GM23338 (cell line): ENCODE data around the gene TIGD7. TPM values are rescaled to one million over a fixed set of nuclear protein-coding genes. Genes with fewer than 3 reads are reported as not detected.

Source experiments
- ATAC-seq: fragments of 200-7000 bp; cut with Tn5 transposase; 3 replicates; pipeline ENCODE4 v1.9.1; 2020
- DNase-seq: peaks from one replicate; pipeline ENCODE4 v3.0.0-alpha.2; 2015; ENCODE audit warnings: low spot score
- H2AFZ ChIP-seq: fragments of 200-600 bp; sonication (generic); 2 replicates; pipeline ENCODE4 v1.8.0; 2016; ENCODE audit warnings: antibody characterized with exemption, mild to moderate bottlenecking, moderate library complexity
- H3F3A ChIP-seq: fragments of 200-600 bp; sonication (generic); replicated peaks from 2 replicates; pipeline ENCODE4 v1.8.0; 2017; ENCODE audit warnings: antibody characterized with exemption, mixed run types, low read depth
- H3K27ac ChIP-seq: fragments of 200-600 bp; sonication (generic); 2 replicates; pipeline ENCODE4 v1.6.1; 2016; ENCODE audit warnings: low read depth
- H3K27me3 ChIP-seq: fragments of 200-600 bp; sonication (generic); 2 replicates; pipeline ENCODE4 v1.8.0; 2016; ENCODE audit warnings: mild to moderate bottlenecking, mixed run types, moderate library complexity; ENCODE audit not compliant: insufficient read depth
- H3K36me3 ChIP-seq: fragments of 200-600 bp; sonication (generic); 2 replicates; pipeline ENCODE4 v1.8.0; 2016; ENCODE audit warnings: mild to moderate bottlenecking; ENCODE audit not compliant: insufficient read depth
- H3K4me1 ChIP-seq: fragments of 200-600 bp; sonication (generic); 2 replicates; pipeline ENCODE4 v1.8.0; 2016; ENCODE audit warnings: mild to moderate bottlenecking, moderate library complexity; ENCODE audit not compliant: insufficient read depth
- H3K4me2 ChIP-seq: fragments of 200-600 bp; sonication (generic); 2 replicates; pipeline ENCODE4 v1.7.1; 2017; ENCODE audit warnings: mixed run types
- H3K4me3 ChIP-seq: fragments of 200-600 bp; sonication (generic); 2 replicates; pipeline ENCODE4 v1.6.1; 2016; ENCODE audit warnings: mixed run types
- H3K79me2 ChIP-seq: fragments of 200-600 bp; sonication (generic); replicated peaks from 2 replicates; pipeline ENCODE4 v1.8.0; 2017; ENCODE audit warnings: mild to moderate bottlenecking; ENCODE audit not compliant: insufficient read depth
- H3K9me2 ChIP-seq: fragments of 200-600 bp; sonication (generic); 2 replicates; pipeline ENCODE4 v1.8.0; 2017; ENCODE audit not compliant: insufficient read depth
- H4K20me1 ChIP-seq: fragments of 200-600 bp; sonication (generic); replicated peaks from 2 replicates; pipeline ENCODE4 v1.8.0; 2017; ENCODE audit warnings: mild to moderate bottlenecking; ENCODE audit not compliant: insufficient read depth
- H3K27ac Mint-ChIP-seq: 2 replicates; pipeline ENCODE4 v1.8.0; 2020; ENCODE audit warnings: inconsistent platforms, mild to moderate bottlenecking, moderate library complexity, mixed read lengths
- H3K27me3 Mint-ChIP-seq: 3 replicates; pipeline ENCODE4 v1.8.0; 2022; ENCODE audit warnings: low read depth, mild to moderate bottlenecking, moderate library complexity, mixed read lengths, inconsistent platforms; ENCODE audit not compliant: insufficient read depth, poor library complexity
- H3K36me3 Mint-ChIP-seq: 3 replicates; pipeline ENCODE4 v1.8.0; 2021; ENCODE audit warnings: low read depth, mild to moderate bottlenecking, inconsistent platforms, moderate library complexity, mixed read lengths
- H3K4me1 Mint-ChIP-seq: 3 replicates; pipeline ENCODE4 v1.8.0; 2020; ENCODE audit warnings: mild to moderate bottlenecking, inconsistent platforms, mixed read lengths
- H3K4me3 Mint-ChIP-seq: 3 replicates; pipeline ENCODE4 v1.8.0; 2021; ENCODE audit warnings: moderate library complexity, mild to moderate bottlenecking, inconsistent platforms, mixed read lengths
- H3K9me3 Mint-ChIP-seq: 3 replicates; pipeline ENCODE4 v1.8.0; 2020; ENCODE audit warnings: moderate library complexity, mild to moderate bottlenecking, inconsistent platforms, mixed read lengths
- CREB1 ChIP-seq: fragments of 250-450 bp; sonication (Bioruptor Pico); IDR thresholded peaks from 2 replicates; pipeline ENCODE4 v1.5.0; 2020; ENCODE audit warnings: low read depth, mild to moderate bottlenecking, moderate library complexity
- ETS1 ChIP-seq: IDR thresholded peaks from 2 replicates; pipeline ENCODE4 v1.6.1; 2016; ENCODE audit warnings: antibody characterized with exemption
- EZH2phosphoT487 ChIP-seq: fragments of 200-600 bp; sonication (generic); IDR thresholded peaks from one replicate; pipeline ENCODE4 v1.8.1; 2018; ENCODE audit warnings: antibody characterized with exemption; ENCODE audit not compliant: unreplicated experiment
- NANOG ChIP-seq: IDR thresholded peaks from 2 replicates; pipeline ENCODE4 v1.6.1; 2016; ENCODE audit warnings: antibody characterized with exemption, borderline replicate concordance
- POLR2AphosphoS5 ChIP-seq: IDR thresholded peaks from 2 replicates; pipeline ENCODE4 v1.6.1; 2016; ENCODE audit warnings: antibody characterized with exemption, low read depth
- REST ChIP-seq: IDR thresholded peaks from one replicate; pipeline ENCODE4 v1.6.1; 2018; ENCODE audit warnings: antibody characterized with exemption; ENCODE audit not compliant: unreplicated experiment
- ZNF114 ChIP-seq: fragments of 250-450 bp; sonication (Bioruptor Pico); IDR thresholded peaks from 2 replicates; pipeline ENCODE4 v1.5.0; 2020; ENCODE audit warnings: mild to moderate bottlenecking, moderate library complexity
- ZNF331 ChIP-seq: fragments of 250-450 bp; sonication (Bioruptor Pico); IDR thresholded peaks from 2 replicates; pipeline ENCODE4 v1.5.0; 2020; ENCODE audit warnings: low read depth, mild to moderate bottlenecking, moderate library complexity
- ZNF462 ChIP-seq: fragments of 250-450 bp; sonication (Bioruptor Pico); IDR thresholded peaks from 2 replicates; pipeline ENCODE4 v1.5.0; 2020; ENCODE audit warnings: mild to moderate bottlenecking, moderate library complexity
- polyA plus RNA-seq: library from polyadenylated mRNA; unstranded; fragments of >200 nt; fragmentation: Nextera tagmentation; extraction: Ambion mirVana; gene quantifications from 2 replicates; pipeline ENCODE4 v1.2.1, GENCODE V29; 2016
- total RNA-seq: library from RNA; depleted of rRNA; stranded (reverse); fragments of >200 nt; shearing (Covaris generic); gene quantifications from 2 replicates; pipeline ENCODE4 v1.2.3, GENCODE V29; 2014

TIGD7 gene
- total and polyA plus RNA-seq, 2 experiments from 2014 or later = 3.9 to 8.0 TPM

- no peak for TF ChIP-seq ZNF462 (CRISPR knock-in tag)
These were observed 22.3 kb upstream of the TIGD7 start (continued) for GRCh38 chr16:3327514-3327913.

GRCh38 chr16:3321816-3322215, 16.6 kb upstream of the TIGD7 start:
- Mint-ChIP-seq H3K27ac (no peak overlapping the region), H3K27me3 (peaks cover 3% of the 10 kb centered on the region), H3K4me1 (no peaks in the 10 kb centered on the region), H3K4me3 (no peak overlapping the region), H3K9me3 (peaks cover 80% of the 10 kb centered on the region), H3K36me3 (peaks cover 42% of the 10 kb centered on the region)
- Histone ChIP-seq H3K4me3 (no peak overlapping the region), H3K79me2 (no peaks in the 10 kb centered on the region), H4K20me1 (no peaks in the 10 kb centered on the region), H3K27ac (no peak overlapping the region), H3K36me3 (peaks cover 21% of the 10 kb centered on the region), H3K4me1 (no peaks in the 10 kb centered on the region), H3K4me2 (no peak overlapping the region), H3K9me2 (no peaks in the 10 kb centered on the region), H3K27me3 (no peaks in the 10 kb centered on the region; the same call in 1 of the 2 replicates), H3F3A (no peaks in the 10 kb centered on the region), H2AFZ (no peak overlapping the region)
- ATAC-seq = no peak
- TF ChIP-seq ZNF114 (no peak), NANOG (no peak)
- DNase-seq = no peak

GRCh38 chr16:3317315-3317999, 12.2 kb upstream of the TIGD7 start:
- H3K4me3 Mint-ChIP-seq = no peak overlapping the region
- ATAC-seq = no peak
- TF ChIP-seq EZH2phosphoT487 (no peak), ETS1 (no peak), CREB1 (no peak), ZNF114 (no peak), POLR2AphosphoS5 (no peak), ZNF331 (CRISPR knock-in tag) (no peak), REST (no peak)

More at GRCh38 chr16:3317315-3317999, 12.2 kb upstream of the TIGD7 start:
- Histone ChIP-seq H4K20me1 (no peaks in the 10 kb centered on the region), H3K4me2 (no peak overlapping the region), H3K27me3 (no peaks in the 10 kb centered on the region; the same call in 1 of the 2 replicates), H3K4me3 (peak overlapping the region; percentile 28; the same call in 1 of the 2 replicates), H3K4me1 (no peaks in the 10 kb centered on the region), H2AFZ (no peak overlapping the region), H3F3A (no peaks in the 10 kb centered on the region), H3K79me2 (no peaks in the 10 kb centered on the region), H3K27ac (no peak overlapping the region), H3K36me3 (peaks cover 61% of the 10 kb centered on the region), H3K9me2 (0 out of 2 replicates have a peak, but pooled peaks cover 6% of the 10 kb centered on the region)
- Mint-ChIP-seq H3K9me3 (peaks cover 96% of the 10 kb centered on the region), H3K36me3 (peaks cover 86% of the 10 kb centered on the region), H3K27ac (no peak overlapping the region), H3K4me1 (no peaks in the 10 kb centered on the region), H3K27me3 (peaks cover 7% of the 10 kb centered on the region)
- DNase-seq = peak; percentile 11
